K562 (cell line): Measurements from ENCODE around the gene EIF4G2.

Experiments used
- CREM ChIP-seq: IDR thresholded peaks from 2 replicates; pipeline ENCODE4 v1.6.1; 2014; ENCODE audit warnings: antibody characterized with exemption, low read depth
- CTCF ChIP-seq, 3 experiments: IDR thresholded peaks in 2 of 3; conservative IDR thresholded peaks in 1 of 3; 2 replicates each; pipeline ENCODE4 v1.5.1; 2011 to 2012; ENCODE audit warnings: low read length in 3 of 3, mild to moderate bottlenecking in 3 of 3, control low read depth in 2 of 3, improper control_type of control experiment in 1 of 3, inconsistent platforms in 1 of 3, low read depth in 1 of 3, mixed read lengths in 1 of 3, moderate library complexity in 1 of 3; ENCODE audit not compliant: insufficient read depth in 2 of 3
- EZH2 ChIP-seq: IDR thresholded peaks from 2 replicates; pipeline ENCODE4 v1.6.1; 2012; ENCODE audit warnings: low read depth, mild to moderate bottlenecking, inconsistent platforms, low read length, borderline replicate concordance
- GABPB2 ChIP-seq: fragments of 250-450 bp; sonication (Bioruptor Pico); conservative IDR thresholded peaks from 2 replicates; pipeline ENCODE4 v1.5.1; 2021; ENCODE audit warnings: mild to moderate bottlenecking
- RBM22 ChIP-seq: fragments of 200-400 bp; formaldehyde crosslinking; IDR thresholded peaks from 2 replicates; pipeline ENCODE4 v1.6.1; 2018; ENCODE audit warnings: low read length, low read depth; ENCODE audit not compliant: poor library complexity, severe bottlenecking
- TAF15 ChIP-seq: fragments of 200-400 bp; formaldehyde crosslinking; IDR thresholded peaks from 2 replicates; pipeline ENCODE4 v1.6.1; 2017; ENCODE audit warnings: mild to moderate bottlenecking, low read depth, low read length, moderate library complexity

GRCh38 chr11:10762185-10762584 lies 46.5 kb downstream of the EIF4G2 start:
- TF ChIP-seq CTCF (IDR thresholded peaks at IDR 0.05 in 2 of 3, conservative IDR thresholded peaks at IDR 0.05 in 1 of 3; ENCODE audit: insufficient read depth in 2 of 3, low read depth in 1 of 3, low read length in 3 of 3) (no peak), CREM (no peak), EZH2 (no peak), TAF15 (no peak), RBM22 (no peak), GABPB2 (CRISPR knock-in tag) (no peak)
